K562 (cell line): ENCODE results near the gene PRKAR2B. TPM values are rescaled to one million over a fixed set of nuclear protein-coding genes. Genes with fewer than 3 reads are reported as not detected.
A peak's percentile ranks its signal among the peaks of the same experiment; 100 is the strongest.

Source experiments
- AFF4 ChIP-seq: sonication (generic); formaldehyde crosslinking; IDR thresholded peaks from 2 replicates; pipeline ENCODE4 v1.8.0; 2023; ENCODE audit warnings: mild to moderate bottlenecking, missing genetic modification reagents
- CBX2 ChIP-seq: fragments of 200-600 bp; sonication (generic); IDR thresholded peaks from one replicate; pipeline ENCODE4 v1.6.1; 2012; ENCODE audit warnings: mild to moderate bottlenecking, low read length, inconsistent platforms; ENCODE audit not compliant: insufficient read depth, poor library complexity, severe bottlenecking
- CHD2 ChIP-seq: IDR thresholded peaks from 2 replicates; pipeline ENCODE4 v1.6.1; 2011; ENCODE audit warnings: low read depth, low read length
- CREM ChIP-seq: IDR thresholded peaks from 2 replicates; pipeline ENCODE4 v1.6.1; 2014; ENCODE audit warnings: antibody characterized with exemption, low read depth
- DPF2 ChIP-seq: fragments of 450-650 bp; IDR thresholded peaks from 2 replicates; pipeline ENCODE4 v1.6.1; 2016
- ELK3 ChIP-seq: fragments of 450-650 bp; formaldehyde crosslinking; IDR thresholded peaks from 2 replicates; pipeline ENCODE4 v1.4.0; 2020; ENCODE audit warnings: mild to moderate bottlenecking
- EP300 ChIP-seq: IDR thresholded peaks from 2 replicates; pipeline ENCODE4 v1.6.1; 2012; ENCODE audit warnings: low read length, improper control_type of control experiment
- EP400 ChIP-seq: fragments of 450-650 bp; IDR thresholded peaks from 2 replicates; pipeline ENCODE4 v1.6.1; 2017; ENCODE audit warnings: antibody characterized with exemption, mild to moderate bottlenecking, moderate library complexity
- ETV5 ChIP-seq: sonication (generic); formaldehyde crosslinking; IDR thresholded peaks from 2 replicates; pipeline ENCODE4 v1.4.0; 2020; ENCODE audit warnings: low read depth, mild to moderate bottlenecking, missing genetic modification reagents
- FOXK2 ChIP-seq, 2 experiments: fragments of 450-650 bp; IDR thresholded peaks in 1 of 2; conservative IDR thresholded peaks in 1 of 2; 2 replicates each; pipeline ENCODE4 v1.6.1; 2016; ENCODE audit warnings: low read depth in 2 of 2, mild to moderate bottlenecking in 1 of 2
- HINFP ChIP-seq: fragments of 450-650 bp; conservative IDR thresholded peaks from 2 replicates; pipeline ENCODE4 v1.6.1; 2016; ENCODE audit warnings: missing genetic modification characterization, low read depth, mild to moderate bottlenecking, control low read depth, missing compliant biosample characterization
- MTA2 ChIP-seq: fragments of 450-650 bp; IDR thresholded peaks from 2 replicates; pipeline ENCODE4 v1.6.1; 2016; ENCODE audit warnings: low read depth
- PCBP1 ChIP-seq: fragments of 200-400 bp; formaldehyde crosslinking; IDR thresholded peaks from 2 replicates; pipeline ENCODE4 v1.6.1; 2018; ENCODE audit warnings: mild to moderate bottlenecking, low read depth, low read length; ENCODE audit not compliant: poor library complexity, severe bottlenecking
- PREB ChIP-seq: sonication (generic); formaldehyde crosslinking; IDR thresholded peaks from 2 replicates; pipeline ENCODE4 v1.8.1; 2023; ENCODE audit warnings: mild to moderate bottlenecking, missing genetic modification reagents
- SIN3A ChIP-seq, 2 experiments: fragments of 150-350 bp in 1 of 2; IDR thresholded peaks; 2 replicates each; pipeline ENCODE4 v1.6.1; 2011 to 2016; ENCODE audit warnings: borderline replicate concordance in 2 of 2, low read depth in 2 of 2, low read length in 2 of 2, mild to moderate bottlenecking in 2 of 2, moderate library complexity in 2 of 2; ENCODE audit not compliant: control insufficient read depth in 1 of 2
- SMARCA4 ChIP-seq: fragments of 450-650 bp; IDR thresholded peaks from 2 replicates; pipeline ENCODE4 v1.6.1; 2016
- SMARCA5 ChIP-seq: fragments of 450-650 bp; IDR thresholded peaks from 2 replicates; pipeline ENCODE4 v1.6.1; 2016
- TAL1 ChIP-seq: fragments of 450-650 bp; IDR thresholded peaks from 2 replicates; pipeline ENCODE4 v1.6.1; 2016; ENCODE audit warnings: mild to moderate bottlenecking
- TCF3 ChIP-seq: sonication (generic); formaldehyde crosslinking; IDR thresholded peaks from 2 replicates; pipeline ENCODE4 v1.4.0; 2020; ENCODE audit warnings: mild to moderate bottlenecking, missing genetic modification reagents
- THAP7 ChIP-seq: fragments of 250-450 bp; sonication (Bioruptor Pico); IDR thresholded peaks from 2 replicates; pipeline ENCODE4 v1.5.0; 2021
- TRIM24 ChIP-seq, 2 experiments: fragments of 450-650 bp; IDR thresholded peaks; 2 replicates each; pipeline ENCODE4 v1.6.1; 2016
- ZNF217 ChIP-seq: sonication (generic); formaldehyde crosslinking; IDR thresholded peaks from 2 replicates; pipeline ENCODE4 v1.8.0; 2022; ENCODE audit warnings: mild to moderate bottlenecking, missing genetic modification reagents
- ZNF695 ChIP-seq: fragments of 450-650 bp; formaldehyde crosslinking; IDR thresholded peaks from 2 replicates; pipeline ENCODE4 v1.4.0; 2020; ENCODE audit warnings: mild to moderate bottlenecking, moderate library complexity
- polyA plus RNA-seq, 8 experiments: library from polyadenylated mRNA; depleted of rRNA in 4 of 8; stranded (reverse) in 5 of 8; unstranded in 3 of 8; fragments of >200 nt; fragmentation: Nextera tagmentation in 2 of 8; fragmentation: Illumina TruSeq in 1 of 8; extraction: Ambion mirVana in 2 of 8; extraction: Trizol in 1 of 8; gene quantifications; 2 replicates each; pipeline versions ENCODE4 v1.2.1 to v1.2.3, GENCODE V29; 2011 to 2014; ENCODE audit warnings: inconsistent platforms in 1 of 8, missing spikeins in 1 of 8
- total RNA-seq, 7 experiments: library from RNA; depleted of rRNA in 6 of 7; stranded (reverse); fragments of >200 nt in 6 of 7; fragmentation: Illumina TruSeq in 2 of 7; extraction: Trizol in 2 of 7; gene quantifications; 2 replicates each; pipeline versions ENCODE4 v1.2.1 to v1.2.3, GENCODE V29; 2011 to 2021; ENCODE audit warnings: low replicate concordance in 1 of 7

PRKAR2B gene
- total and polyA plus RNA-seq, 9 of the 15 experiments (the other 6 are each of a cell fraction or from before 2014, with no cell fraction given), result 59.0 to 173 (median 129) TPM

GRCh38 chr7:107032050-107032449 is 12.5 kb upstream of the PRKAR2B start (continued):
- TF ChIP-seq CBX2, result no peak
- no peak for TF ChIP-seq SIN3A (IDR thresholded peaks at IDR 0.05; ENCODE audit: borderline replicate concordance in 2 of 2, control insufficient read depth in 1 of 2, low read depth in 2 of 2, low read length in 2 of 2)
- TF ChIP-seq AFF4, result no peak
- TF ChIP-seq CREM, result peak; percentile 56; the same call in 1 of the 2 replicates
- TF ChIP-seq PCBP1, result no peak
- TF ChIP-seq EP300, result peak; percentile 42; the same call in 1 of the 2 replicates
- no peak for TF ChIP-seq ELK3 (CRISPR knock-in tag)
- TF ChIP-seq EP400, result no peak; the same call in 1 of the 2 replicates
- TF ChIP-seq CHD2, result no peak
- peak; percentile 67 for TF ChIP-seq DPF2
- no peak for TF ChIP-seq PREB
- TF ChIP-seq TRIM24 (IDR thresholded peaks at IDR 0.05), result no peak
- TF ChIP-seq SMARCA5, result no peak
- peak; percentile 34 for TF ChIP-seq TCF3 (CRISPR knock-in tag)
- TF ChIP-seq ETV5, result no peak
- no peak for TF ChIP-seq MTA2
- 0 out of 4 replicates have a peak, but pooled peaks of 1 of the 2 experiments have one; percentile 29 for TF ChIP-seq FOXK2 (conservative IDR thresholded peaks at IDR 0.05 in 1 of 2, IDR thresholded peaks at IDR 0.05 in 1 of 2; ENCODE audit: low read depth in 2 of 2)
- no peak for TF ChIP-seq ZNF695
- no peak for TF ChIP-seq THAP7
- TF ChIP-seq SMARCA4, result peak; percentile 41; the same call in 1 of the 2 replicates
- TF ChIP-seq TAL1, result peak; percentile 29; the same call in 1 of the 2 replicates
- TF ChIP-seq ZNF217, result no peak
- TF ChIP-seq HINFP (tag), result peak; percentile 11; the same call in 1 of the 2 replicates
